ENCODE data around the gene AGAP4. TPM values are rescaled to one million over a fixed set of nuclear protein-coding genes. Genes with fewer than 3 reads are reported as not detected.
"Not testable (repeated sequence)": the region's sequence is repeated elsewhere in the genome, so short reads cannot be mapped to it uniquely, and the experiment has no call there.

Gene AGAP4
- total RNA-seq, 1 donor from 2014 or later = 7.7 TPM

DNA sequence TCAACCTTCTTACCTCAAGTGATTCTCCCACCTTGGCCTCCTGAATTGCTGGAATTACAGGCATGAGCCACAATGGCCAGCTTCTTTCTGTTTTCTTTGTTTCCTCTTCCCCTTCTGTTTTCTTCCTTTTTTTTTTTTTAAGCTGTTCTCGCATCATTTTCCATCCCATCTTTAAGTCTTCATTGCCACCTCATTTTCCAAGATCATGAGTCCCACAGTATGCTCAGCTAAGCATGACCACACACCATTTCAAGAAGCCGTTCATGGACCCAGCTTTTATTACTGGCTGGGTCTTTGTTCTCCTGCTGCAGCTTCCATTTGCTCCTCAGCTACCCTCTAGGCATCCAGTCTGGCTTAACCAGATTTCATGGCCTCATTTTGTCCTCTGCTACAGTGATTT, 52.5 kb downstream of the AGAP4 start:
- ATAC-seq; DNase-seq (ENCODE audit: low spot score): not testable (repeated sequence)

DNA sequence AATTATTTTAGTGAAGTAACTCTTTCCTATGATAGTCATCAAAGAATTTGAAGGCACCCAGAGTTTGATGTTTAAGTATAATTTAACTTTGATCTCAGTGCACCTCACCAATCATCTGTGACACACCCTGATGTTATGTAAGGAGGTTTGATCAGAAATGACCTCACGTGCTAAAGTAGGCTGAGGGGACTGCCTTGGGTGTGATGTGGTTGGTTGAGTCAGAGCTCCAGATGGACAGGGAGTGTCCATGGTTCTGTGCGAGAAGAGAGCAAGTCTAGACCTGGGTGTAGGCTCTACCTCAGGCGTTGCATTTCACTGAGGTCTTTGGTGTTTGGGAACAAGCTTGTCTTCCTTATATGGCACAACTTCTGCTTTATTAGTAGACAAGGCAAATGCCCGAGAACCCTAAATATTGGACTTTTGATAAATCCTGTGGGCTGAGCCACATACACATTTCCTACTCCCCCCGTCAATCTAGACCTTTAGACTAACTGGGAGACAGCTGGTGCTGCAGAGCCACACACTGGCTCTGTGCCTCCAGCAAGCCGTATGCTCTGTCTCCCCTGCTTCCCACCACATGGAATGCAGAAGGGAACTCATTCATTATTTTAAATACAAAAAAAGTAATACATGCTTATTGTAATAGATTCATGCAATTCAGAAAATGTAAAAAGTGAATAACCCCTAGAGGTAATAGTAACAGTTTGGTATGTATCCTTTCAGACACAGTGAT, 56.4 kb downstream of the AGAP4 start:
- not testable (repeated sequence) for DNase-seq (ENCODE audit: low spot score); ATAC-seq

DNA sequence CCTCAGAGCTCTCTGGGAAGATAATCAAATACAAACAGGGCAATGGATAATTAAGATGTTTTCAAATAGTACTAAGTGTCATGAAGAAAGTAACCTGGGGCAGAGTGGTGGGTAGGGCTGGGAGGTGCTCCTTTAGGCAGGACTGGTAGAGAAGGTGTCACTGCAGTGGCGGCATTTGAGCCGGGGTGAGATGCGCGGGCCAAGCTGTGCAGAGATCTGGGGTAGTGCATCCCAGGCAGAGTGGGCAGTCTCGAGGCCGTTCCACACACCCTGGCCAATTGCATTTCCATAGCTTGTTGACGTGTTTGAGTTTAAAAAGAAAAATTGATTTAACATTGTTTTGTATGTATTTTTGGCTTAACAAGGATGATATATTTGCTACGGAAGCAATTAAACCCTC, 57.3 kb downstream of the AGAP4 start:
- not testable (repeated sequence) for DNase-seq (ENCODE audit: low spot score)

DNA sequence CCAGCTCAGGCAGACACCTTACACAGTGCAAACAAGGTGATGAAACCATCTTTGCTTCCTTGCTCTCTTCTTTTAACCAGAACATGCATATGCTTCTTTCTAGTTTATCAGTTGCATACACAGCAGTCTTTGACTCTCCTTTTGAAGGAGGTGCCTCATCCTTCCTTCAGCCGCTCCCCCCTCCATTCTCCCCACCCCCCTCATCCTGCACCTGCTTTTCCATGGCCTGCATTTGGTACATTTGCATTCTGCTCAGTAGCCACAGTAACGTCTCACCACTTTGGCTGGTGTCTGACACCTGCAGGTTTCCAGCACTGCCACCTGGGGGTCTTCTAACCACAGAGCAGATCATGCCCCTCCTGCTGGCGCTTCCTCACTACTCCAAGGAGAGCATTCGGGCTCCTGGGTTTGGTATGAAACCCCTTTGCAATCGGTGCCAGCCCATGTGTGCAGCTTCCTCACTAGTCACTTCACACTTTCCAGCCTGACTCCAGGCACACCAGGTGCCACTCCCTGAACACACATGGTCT, 60.0 kb downstream of the AGAP4 start:
- DNase-seq (ENCODE audit: low spot score); ATAC-seq: not testable (repeated sequence)

More for the DNA sequence above, 57.3 kb downstream of the AGAP4 start:
- ATAC-seq = not testable (repeated sequence)

DNA sequence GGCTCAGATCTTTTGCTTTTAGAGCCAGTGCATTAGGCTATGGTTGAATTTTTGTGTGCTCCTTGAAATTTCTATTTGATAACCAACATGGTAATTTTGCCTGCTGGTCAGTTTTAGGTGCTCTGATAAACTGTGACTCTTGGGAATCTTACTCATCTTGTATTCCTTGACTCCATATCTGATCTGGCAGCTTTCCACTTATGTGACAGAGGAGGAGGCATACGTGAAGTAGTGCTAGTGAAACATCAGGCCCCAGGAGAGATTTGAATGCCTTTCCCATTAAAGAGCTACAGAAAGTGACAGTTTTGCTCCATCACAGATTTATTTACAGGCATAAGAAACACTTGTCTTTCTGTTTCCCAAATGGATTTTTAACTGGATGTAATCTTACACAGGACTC, 61.1 kb downstream of the AGAP4 start:
- DNase-seq (ENCODE audit: low spot score); ATAC-seq: not testable (repeated sequence)

Other genes with a start within 250 kb of the AGAP4 start
- gene ZFAND4, start 174.7 kb downstream of the AGAP4 start, total RNA-seq = 11.7 TPM
- gene WASHC2C, start 120.2 kb downstream of the AGAP4 start, total RNA-seq = 12.1 TPM
- gene TIMM23, start 125.0 kb upstream of the AGAP4 start, total RNA-seq = 28.4 TPM
- gene NCOA4, start 183.1 kb upstream of the AGAP4 start, total RNA-seq = 192 TPM
- not detected for gene MSMB, start 198.8 kb upstream of the AGAP4 start, total RNA-seq